DND-41 (cell line): ENCODE results near the gene DSCAM.

ENCODE experiments used
- CTCF ChIP-seq: IDR thresholded peaks from 2 replicates; pipeline ENCODE4 v1.5.1; 2012; ENCODE audit warnings: borderline replicate concordance, low read length, moderate library complexity, mild to moderate bottlenecking; ENCODE audit not compliant: poor library complexity, severe bottlenecking; ENCODE audit errors: extremely low read depth
- EZH2 ChIP-seq: IDR thresholded peaks from 3 replicates; pipeline ENCODE4 v1.6.1; 2012; ENCODE audit warnings: borderline replicate concordance, low read depth, mild to moderate bottlenecking, moderate library complexity, low read length, inconsistent platforms; ENCODE audit not compliant: severe bottlenecking

GRCh38 chr21:40043866-40044265, 803.1 kb downstream of the DSCAM start:
- no peak for TF ChIP-seq CTCF
- no peak for TF ChIP-seq EZH2
